Activated CD4-positive, alpha-beta T cell treated with anti-CD3 and anti-CD28 coated beads for 1 hour (primary cell): ENCODE measurements around the gene TMEM184B.

Experiments
- DNase-seq: peaks from one replicate; pipeline ENCODE4 v3.0.0-alpha.2; 2020

The TMEM184B gene

DNA sequence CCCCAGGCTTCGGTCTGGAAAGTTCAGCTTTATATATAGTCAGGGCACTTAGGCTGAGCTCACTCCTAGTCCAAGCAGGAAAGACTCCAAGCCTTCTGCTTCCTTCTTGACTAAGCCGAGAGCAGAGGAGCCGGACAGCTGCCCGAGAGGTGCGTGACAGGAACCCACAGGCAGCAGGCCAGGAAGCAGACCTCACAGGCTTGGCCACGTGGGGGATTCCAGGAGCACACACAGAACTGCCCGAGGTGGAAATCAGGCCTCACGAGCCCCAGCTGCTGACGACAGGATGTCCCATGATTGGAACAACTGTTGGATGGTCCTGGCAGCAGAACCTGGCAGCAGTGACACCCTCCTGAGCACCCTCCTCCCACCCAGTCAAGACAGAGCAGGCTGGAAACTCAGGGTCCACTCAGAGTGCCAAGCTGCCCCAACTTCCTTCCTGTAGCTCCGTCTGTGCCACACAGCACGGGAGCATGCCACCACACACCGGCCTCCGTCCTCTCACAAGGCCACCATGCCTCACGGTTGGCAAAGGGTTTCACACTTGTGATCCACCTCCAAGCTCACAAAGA is 96.6 kb downstream of the TMEM184B start:
- DNase-seq: no peak

DNA sequence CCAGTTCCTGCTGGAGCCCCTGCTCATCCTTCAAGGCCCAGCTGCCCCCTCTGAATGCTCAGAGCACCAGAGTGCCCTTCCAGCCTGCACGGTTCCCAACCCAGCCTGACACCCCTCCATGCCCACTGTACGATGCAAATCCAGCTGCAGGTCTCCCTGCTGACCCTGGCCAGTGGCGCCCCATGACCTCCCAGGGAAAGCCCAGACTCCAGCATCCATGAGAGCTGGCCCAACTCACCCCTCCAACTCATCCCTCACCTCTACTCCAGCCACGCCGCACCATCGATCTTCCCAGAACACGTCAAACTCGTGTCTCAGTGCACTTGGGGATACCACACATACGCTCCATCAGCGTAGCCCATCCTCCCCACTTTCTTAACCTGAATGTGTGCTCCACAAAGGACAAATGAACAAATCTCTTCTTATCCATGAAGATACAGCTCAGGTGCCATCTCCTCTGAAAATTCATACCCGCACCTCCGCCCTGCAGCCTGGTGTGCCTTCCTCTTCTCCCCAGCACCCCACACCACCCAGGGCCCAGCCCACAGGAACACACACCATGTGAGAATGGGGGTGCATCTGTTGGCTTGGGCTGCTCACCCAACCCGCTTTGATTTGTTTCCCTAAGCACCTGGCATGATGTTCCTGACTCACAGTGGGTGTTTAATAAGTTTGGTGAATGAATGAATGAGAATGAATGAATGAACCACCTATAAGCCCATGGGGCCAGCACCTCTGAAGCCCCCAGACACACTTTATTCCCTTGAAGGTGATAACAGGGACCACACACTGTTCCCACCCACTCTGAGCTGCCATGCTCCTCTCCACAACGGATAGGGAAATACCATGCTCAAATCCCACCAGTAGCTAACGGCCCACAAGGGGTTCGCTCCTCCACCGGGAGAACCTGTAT is 97.3 kb downstream of the TMEM184B start:
- DNase-seq: no peak

GRCh38 chr22:38174626-38175025 is 98.2 kb downstream of the TMEM184B start:
- DNase-seq: no peak

DNA sequence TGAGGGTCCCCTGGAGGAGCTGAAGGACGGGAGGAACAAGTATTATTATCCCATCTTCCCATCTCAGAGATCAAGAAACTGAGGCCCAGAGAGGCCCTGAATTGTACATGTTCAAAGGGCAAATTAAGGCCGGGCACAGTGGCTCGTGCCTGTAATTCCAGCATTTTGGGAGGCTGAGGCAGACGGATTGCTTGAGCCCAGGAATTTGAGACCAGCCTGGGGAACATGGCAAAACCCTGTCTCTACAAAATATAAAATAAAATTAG is 99.2 kb downstream of the TMEM184B start:
- DNase-seq: no peak

DNA sequence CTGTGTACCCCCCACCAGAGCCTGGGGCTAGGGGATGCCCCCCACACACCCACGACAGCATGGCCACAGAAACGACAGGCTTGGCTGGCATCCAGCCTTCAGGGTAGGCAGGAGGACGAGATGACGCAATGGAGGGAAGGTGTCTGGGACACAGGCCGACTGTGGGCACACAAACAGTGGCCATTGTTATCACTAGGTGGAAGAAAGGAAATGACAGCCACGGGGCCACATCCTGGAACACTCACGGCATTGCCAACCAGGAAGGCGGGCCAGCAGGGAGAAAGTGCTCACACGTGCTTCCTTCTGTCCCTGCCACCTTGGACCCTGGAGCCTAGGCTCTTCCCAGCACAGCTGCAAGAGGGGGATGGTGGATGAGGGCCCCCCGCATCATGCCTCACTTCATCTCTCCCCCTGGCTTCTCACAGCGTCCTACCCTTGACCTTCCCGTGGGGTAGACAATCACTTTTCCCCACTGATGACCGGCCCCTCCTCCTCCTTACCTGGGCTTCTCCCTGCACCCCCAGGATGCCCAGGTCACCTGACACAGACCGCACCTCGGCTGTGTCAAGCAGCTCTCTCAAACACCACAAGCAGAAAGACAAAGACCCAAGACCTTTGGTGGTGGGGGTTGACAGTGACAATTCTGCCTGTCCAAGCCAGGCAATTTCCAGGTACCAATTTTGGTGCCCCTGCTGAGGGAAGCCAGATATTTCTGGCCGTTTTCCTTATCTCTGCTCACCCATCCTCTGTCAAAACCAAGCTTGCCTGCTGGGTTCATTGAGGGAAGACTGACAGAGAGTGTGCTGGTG is 99.8 kb downstream of the TMEM184B start:
- no peak for DNase-seq

- no peak for DNase-seq
Observed at GRCh38 chr22:38171927-38172831, 100.6 kb downstream of the TMEM184B start.

DNA sequence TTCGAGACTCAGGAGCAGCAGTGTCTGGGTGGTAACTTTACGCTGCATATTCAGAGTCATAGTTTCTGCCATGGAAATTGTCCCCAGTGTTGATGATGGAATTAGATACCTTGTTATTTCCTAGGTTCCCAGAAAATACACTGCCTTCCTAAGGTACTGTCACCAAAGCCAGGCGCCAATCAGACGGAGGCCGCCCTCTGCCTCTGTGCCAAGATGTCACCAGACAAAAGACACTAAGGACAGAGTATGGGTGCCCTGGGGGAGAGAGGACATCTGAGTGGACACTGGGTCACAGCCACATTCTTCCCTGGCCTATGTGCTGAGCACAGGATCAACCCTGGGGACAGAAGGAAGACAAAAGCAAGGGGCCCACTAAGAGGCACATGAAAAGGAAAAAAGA is 102.3 kb downstream of the TMEM184B start:
- DNase-seq: no peak
